K562 (cell line): ENCODE data around the gene THEMIS. TPM values are rescaled to one million over a fixed set of nuclear protein-coding genes. Genes with fewer than 3 reads are reported as not detected.

ENCODE experiments used
- ATAC-seq: fragments of 200-7000 bp; cut with Tn5 transposase; 3 replicates; pipeline ENCODE4 v1.9.1; 2020; ENCODE audit warnings: moderate library complexity
- BruUV-seq: library from RNA; stranded (reverse); fragments of 400-500 nt; replicated peaks from 2 replicates; lab custom pipeline; 2021; lab: Mats Ljungman, UMichigan
- CTCF ChIA-PET: fragments of 300-600 bp; formaldehyde crosslinking; extraction: SDS; loops from one replicate; lab custom pipeline; 2021; ENCODE audit warnings: low intra/inter-chr PET ratio; lab: Yijun Ruan, JAX
- POLR2A ChIA-PET: fragments of 300-600, 350-650 bp; sonication (Branson Sonifier 250); formaldehyde crosslinking; extraction: SDS; loops from one replicate; lab custom pipeline; 2021; ENCODE audit warnings: antibody characterized with exemption, inconsistent platforms; lab: Yijun Ruan, JAX
- DNase-seq, 4 experiments: peaks; one replicate each; pipeline versions ENCODE4 v3.0.0 to v3.0.0-alpha.2; 2011 to 2018; ENCODE audit warnings: low spot score in 3 of 4, mixed read lengths in 3 of 4; ENCODE audit errors: extremely low read depth in 1 of 4
- FAIRE-seq: peaks from 2 replicates; lab custom pipeline; 2011; peaks lifted over from hg19 to GRCh38; lab: Jason Lieb, UNC
- H2AFZ ChIP-seq: 2 replicates; pipeline ENCODE4 v1.6.0; 2011; ENCODE audit warnings: low read depth, low read length, control low read depth, inconsistent platforms
- H3K27ac ChIP-seq: fragments of 200-600 bp; 3 replicates; pipeline ENCODE4 v1.8.0; 2011; ENCODE audit warnings: low read depth, mild to moderate bottlenecking, control low read depth, inconsistent platforms, low read length, moderate library complexity, mixed read lengths; ENCODE audit errors: extremely low read depth
- H3K27me3 ChIP-seq, 2 experiments: fragments of 300-600 bp in 1 of 2; 2 replicates in 1 of 2; 3 replicates in 1 of 2; pipeline versions ENCODE4 v1.6.0 to v1.8.0; 2011; ENCODE audit warnings: inconsistent platforms in 2 of 2, low read length in 2 of 2, mild to moderate bottlenecking in 1 of 2, mixed read lengths in 1 of 2, moderate library complexity in 1 of 2; ENCODE audit not compliant: control insufficient read depth in 2 of 2, insufficient read depth in 2 of 2
- H3K36me3 ChIP-seq: fragments of 300-600 bp; 3 replicates; pipeline ENCODE4 v1.8.0; 2011; ENCODE audit warnings: mild to moderate bottlenecking, low read length, inconsistent platforms; ENCODE audit not compliant: control insufficient read depth, insufficient read depth
- H3K4me1 ChIP-seq, 2 experiments: fragments of 200-600 bp in 1 of 2; replicated peaks in 1 of 2; 2 replicates in 1 of 2; 3 replicates in 1 of 2; pipeline versions ENCODE4 v1.5.1 to v1.8.0; 2011; ENCODE audit warnings: inconsistent platforms in 2 of 2, low read length in 2 of 2, mild to moderate bottlenecking in 1 of 2, mixed read lengths in 1 of 2, moderate library complexity in 1 of 2; ENCODE audit not compliant: control insufficient read depth in 2 of 2, insufficient read depth in 2 of 2
- H3K4me2 ChIP-seq: 2 replicates; pipeline ENCODE4 v1.6.1; 2011; ENCODE audit warnings: low read length, control low read depth, inconsistent platforms, mixed read lengths; ENCODE audit not compliant: insufficient read depth
- H3K4me3 ChIP-seq: fragments of 200-600 bp; sonication (generic), shearing (Covaris generic); 2 replicates; pipeline ENCODE4 v1.5.1; 2016; ENCODE audit warnings: control low read depth, inconsistent platforms
- H3K79me2 ChIP-seq: fragments of 200-600 bp; 3 replicates; pipeline ENCODE4 v1.8.0; 2011; ENCODE audit warnings: low read length, inconsistent platforms; ENCODE audit not compliant: control insufficient read depth, insufficient read depth
- H3K9ac ChIP-seq, 2 experiments: 2 replicates each; pipeline versions ENCODE4 v1.6.0 to v1.6.1; 2011; ENCODE audit warnings: low read depth in 2 of 2, low read length in 2 of 2, control low read depth in 1 of 2, inconsistent platforms in 1 of 2, mild to moderate bottlenecking in 1 of 2, mixed read lengths in 1 of 2; ENCODE audit not compliant: insufficient read depth in 1 of 2
- H3K9me1 ChIP-seq: one replicate; pipeline ENCODE4 v1.6.0; 2011; ENCODE audit warnings: inconsistent platforms, mild to moderate bottlenecking, low read length, moderate library complexity; ENCODE audit not compliant: control insufficient read depth, insufficient read depth
- H3K9me3 ChIP-seq: replicated peaks from 2 replicates; pipeline ENCODE4 v1.5.1; 2011; ENCODE audit warnings: low read depth, low read length, inconsistent platforms; ENCODE audit not compliant: control insufficient read depth, insufficient read depth
- H4K20me1 ChIP-seq: replicated peaks from 2 replicates; pipeline ENCODE4 v1.6.1; 2011; ENCODE audit warnings: low read length, inconsistent platforms, mixed read lengths; ENCODE audit not compliant: control insufficient read depth, insufficient read depth
- HNRNPL ChIP-seq: fragments of 200-400 bp; formaldehyde crosslinking; IDR thresholded peaks from 2 replicates; pipeline ENCODE4 v1.6.1; 2017; ENCODE audit warnings: low read depth, mild to moderate bottlenecking, low read length
- NR4A1 ChIP-seq, 2 experiments: fragments of 250-450 bp in 1 of 2; fragments of 450-650 bp in 1 of 2; sonication (Bioruptor Pico) in 1 of 2; IDR thresholded peaks; 2 replicates each; pipeline versions ENCODE4 v1.4.0 to v1.6.1; 2016 to 2020; ENCODE audit warnings: mild to moderate bottlenecking in 2 of 2, missing compliant biosample characterization in 1 of 2, missing genetic modification characterization in 1 of 2, moderate library complexity in 1 of 2
- POLR2B ChIP-seq: fragments of 450-650 bp; IDR thresholded peaks from 2 replicates; pipeline ENCODE4 v1.6.1; 2018; ENCODE audit warnings: low read depth; ENCODE audit not compliant: partially characterized antibody
- POLR2H ChIP-seq: IDR thresholded peaks from 2 replicates; pipeline ENCODE4 v1.6.1; 2016; ENCODE audit warnings: missing genetic modification characterization, low read depth, mild to moderate bottlenecking, control low read depth, missing compliant biosample characterization, moderate library complexity
- RBM34 ChIP-seq: fragments of 200-400 bp; formaldehyde crosslinking; IDR thresholded peaks from 2 replicates; pipeline ENCODE4 v1.6.1; 2018; ENCODE audit warnings: low read length, borderline replicate concordance; ENCODE audit not compliant: insufficient read depth
- STAG1 ChIP-seq: sonication (generic); formaldehyde crosslinking; IDR thresholded peaks from 2 replicates; pipeline ENCODE4 v1.5.0; 2020; ENCODE audit warnings: missing genetic modification reagents, borderline replicate concordance
- TCF7L2 ChIP-seq: fragments of 150-350 bp; IDR thresholded peaks from 2 replicates; pipeline ENCODE4 v1.6.1; 2016; ENCODE audit warnings: low read depth, mild to moderate bottlenecking, low read length, moderate library complexity
- U2AF1 ChIP-seq: fragments of 200-400 bp; formaldehyde crosslinking; optimal IDR thresholded peaks from 2 replicates; pipeline ENCODE3; 2017; ENCODE audit warnings: mild to moderate bottlenecking, low read depth, low read length, moderate library complexity
- ZBTB17 ChIP-seq: fragments of 450-650 bp; formaldehyde crosslinking; IDR thresholded peaks from 2 replicates; pipeline ENCODE4 v1.4.0; 2020; ENCODE audit warnings: mild to moderate bottlenecking
- ZNF140 ChIP-seq: fragments of 250-450 bp; sonication (Bioruptor Pico); IDR thresholded peaks from 2 replicates; pipeline ENCODE4 v1.8.0; 2021; ENCODE audit warnings: moderate library complexity, mild to moderate bottlenecking, inconsistent platforms
- ZNF197 ChIP-seq: fragments of 200-800 bp; sonication (Bioruptor generic); IDR thresholded peaks from 2 replicates; pipeline ENCODE4 v1.6.1; 2016; ENCODE audit warnings: low read depth, missing genetic modification characterization, missing compliant biosample characterization
- ZNF316 ChIP-seq: fragments of 450-650 bp; IDR thresholded peaks from 2 replicates; pipeline ENCODE4 v1.6.1; 2016
- WGBS: fragments of 100-300 bp; shearing (Covaris generic); methylation state at CpG from one replicate; pipeline ENCODE4 v1.1.6; 2016; ENCODE audit warnings: low coverage, mixed read lengths; ENCODE audit not compliant: insufficient coverage; ENCODE audit errors: missing lambda C conversion rate; 5-methylcytosine and 5-hydroxymethylcytosine counted together
- in situ Hi-C: fragments of 300-500 bp; cut with MboI; formaldehyde crosslinking; loops from 4 replicates; pipeline ENCODE4 v1.15.0; 2018; ENCODE audit warnings: inconsistent platforms, mixed read lengths
- intact Hi-C: fragments of 100-400 bp; cut with micrococcal nuclease; formaldehyde crosslinking; loops from 2 replicates; pipeline ENCODE4 v1.14.2; 2022
- polyA plus RNA-seq, 8 experiments: library from polyadenylated mRNA; depleted of rRNA in 4 of 8; stranded (reverse) in 5 of 8; unstranded in 3 of 8; fragments of >200 nt; fragmentation: Nextera tagmentation in 2 of 8; fragmentation: Illumina TruSeq in 1 of 8; extraction: Ambion mirVana in 2 of 8; extraction: Trizol in 1 of 8; gene quantifications; 2 replicates each; pipeline versions ENCODE4 v1.2.1 to v1.2.3, GENCODE V29; 2011 to 2014; ENCODE audit warnings: inconsistent platforms in 1 of 8, missing spikeins in 1 of 8
- total RNA-seq, 7 experiments: library from RNA; depleted of rRNA in 6 of 7; stranded (reverse); fragments of >200 nt in 6 of 7; fragmentation: Illumina TruSeq in 2 of 7; extraction: Trizol in 2 of 7; gene quantifications; 2 replicates each; pipeline versions ENCODE4 v1.2.1 to v1.2.3, GENCODE V29; 2011 to 2021; ENCODE audit warnings: low replicate concordance in 1 of 7
- TF ChIP-seq, protein P1 (sequence below): sonication (generic); formaldehyde crosslinking; IDR thresholded peaks from 2 replicates; pipeline ENCODE4 v1.8.0; 2023; ENCODE audit warnings: mild to moderate bottlenecking, missing genetic modification reagents
- TF ChIP-seq, protein P2 (sequence below): IDR thresholded peaks from 2 replicates; pipeline ENCODE4 v1.6.1; 2016; ENCODE audit warnings: missing genetic modification characterization, missing compliant biosample characterization
- TF ChIP-seq, protein P3 (sequence below): sonication (generic); formaldehyde crosslinking; IDR thresholded peaks from 2 replicates; pipeline ENCODE4 v1.8.1; 2023; ENCODE audit warnings: mild to moderate bottlenecking, missing genetic modification reagents
- TF ChIP-seq, protein P4 (sequence below): sonication (generic); formaldehyde crosslinking; IDR thresholded peaks from 2 replicates; pipeline ENCODE4 v1.8.1; 2022; ENCODE audit warnings: missing genetic modification reagents

The THEMIS gene
- total and polyA plus RNA-seq, 9 of the 15 experiments (the other 6 are each of a cell fraction or from before 2014, with no cell fraction given): 0.09 TPM; not detected in 8

DNA sequence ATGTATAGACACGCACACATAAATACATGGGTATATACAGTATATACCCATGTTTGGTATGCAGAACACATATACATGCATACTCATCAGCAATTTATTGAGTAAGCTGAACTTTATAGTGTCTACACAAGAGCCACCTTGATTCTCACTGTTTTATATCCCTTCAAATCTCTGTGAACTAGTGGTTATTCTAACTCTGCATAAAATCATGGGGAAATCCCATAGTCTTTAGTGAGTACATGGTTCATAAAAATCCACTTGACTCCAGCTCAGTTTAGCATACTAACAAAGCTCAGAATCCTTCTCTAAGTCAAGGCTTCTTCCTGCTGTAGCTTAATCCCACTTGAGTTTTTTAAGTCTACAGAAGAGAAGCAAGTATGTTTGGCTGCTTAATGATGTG, 104.1 kb downstream of the THEMIS start (continued):
- TF ChIP-seq, protein P1, sequence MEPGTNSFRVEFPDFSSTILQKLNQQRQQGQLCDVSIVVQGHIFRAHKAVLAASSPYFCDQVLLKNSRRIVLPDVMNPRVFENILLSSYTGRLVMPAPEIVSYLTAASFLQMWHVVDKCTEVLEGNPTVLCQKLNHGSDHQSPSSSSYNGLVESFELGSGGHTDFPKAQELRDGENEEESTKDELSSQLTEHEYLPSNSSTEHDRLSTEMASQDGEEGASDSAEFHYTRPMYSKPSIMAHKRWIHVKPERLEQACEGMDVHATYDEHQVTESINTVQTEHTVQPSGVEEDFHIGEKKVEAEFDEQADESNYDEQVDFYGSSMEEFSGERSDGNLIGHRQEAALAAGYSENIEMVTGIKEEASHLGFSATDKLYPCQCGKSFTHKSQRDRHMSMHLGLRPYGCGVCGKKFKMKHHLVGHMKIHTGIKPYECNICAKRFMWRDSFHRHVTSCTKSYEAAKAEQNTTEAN (CRISPR knock-in tag): no peak
- TF ChIP-seq TCF7L2 (no peak), HNRNPL (no peak)
- TF ChIP-seq, protein P2, sequence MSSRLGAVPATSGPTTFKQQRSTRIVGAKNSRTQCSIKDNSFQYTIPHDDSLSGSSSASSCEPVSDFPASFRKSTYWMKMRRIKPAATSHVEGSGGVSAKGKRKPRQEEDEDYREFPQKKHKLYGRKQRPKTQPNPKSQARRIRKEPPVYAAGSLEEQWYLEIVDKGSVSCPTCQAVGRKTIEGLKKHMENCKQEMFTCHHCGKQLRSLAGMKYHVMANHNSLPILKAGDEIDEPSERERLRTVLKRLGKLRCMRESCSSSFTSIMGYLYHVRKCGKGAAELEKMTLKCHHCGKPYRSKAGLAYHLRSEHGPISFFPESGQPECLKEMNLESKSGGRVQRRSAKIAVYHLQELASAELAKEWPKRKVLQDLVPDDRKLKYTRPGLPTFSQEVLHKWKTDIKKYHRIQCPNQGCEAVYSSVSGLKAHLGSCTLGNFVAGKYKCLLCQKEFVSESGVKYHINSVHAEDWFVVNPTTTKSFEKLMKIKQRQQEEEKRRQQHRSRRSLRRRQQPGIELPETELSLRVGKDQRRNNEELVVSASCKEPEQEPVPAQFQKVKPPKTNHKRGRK (tag): no peak
- TF ChIP-seq, all 486 proteins: peak for 0

DNA sequence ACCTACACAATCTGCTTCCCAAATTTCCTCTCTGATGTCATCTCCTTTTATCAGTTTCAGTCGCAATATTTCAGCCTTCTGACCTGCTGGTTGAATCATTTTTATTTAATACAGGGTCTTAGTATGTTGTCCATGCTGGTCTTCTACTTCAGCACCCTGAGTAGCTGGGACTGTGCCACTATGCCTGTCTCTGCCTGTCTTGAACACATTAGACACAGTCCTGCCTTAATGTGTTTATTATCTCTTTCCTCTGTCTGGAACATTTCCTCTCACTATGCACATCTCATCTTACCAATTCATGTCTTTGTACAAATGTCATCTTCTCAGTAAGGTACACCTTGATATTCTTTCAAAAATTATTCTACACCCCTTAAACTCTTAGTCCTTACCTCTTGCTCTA, 106.5 kb downstream of the THEMIS start:
- 0% methylated on average over 1 of the region's 1 CpG for WGBS
- no peak overlapping the region for H3K27ac ChIP-seq
- H3K4me1 ChIP-seq: no peaks in the 10 kb centered on the region
- no peaks in the 10 kb centered on the region for H3K36me3 ChIP-seq
- FAIRE-seq: no peak
- POLR2A ChIA-PET: no interaction called here
- in situ Hi-C loops (no loop called here), intact Hi-C loops (no loop called here)
- no peak for ATAC-seq
- no peaks in the 10 kb centered on the region for H3K9me1 ChIP-seq
- no peaks in the 10 kb centered on the region for H3K27me3 ChIP-seq
- no peak overlapping the region for H3K4me3 ChIP-seq
- no peak for DNase-seq
- H3K9me3 ChIP-seq: no peaks in the 10 kb centered on the region
- no peaks in the 10 kb centered on the region for H3K79me2 ChIP-seq
- no peak overlapping the region for H2AFZ ChIP-seq
- H3K9ac ChIP-seq: no peak overlapping the region
- BruUV-seq: no TSS peak
- H4K20me1 ChIP-seq: no peaks in the 10 kb centered on the region
- CTCF ChIA-PET: no interaction called here
- no peak overlapping the region for H3K4me2 ChIP-seq
- TF ChIP-seq U2AF1 (no peak), ZNF316 (no peak), POLR2H (no peak), STAG1 (CRISPR knock-in tag) (no peak), ZBTB17 (CRISPR knock-in tag) (no peak), NR4A1 (CRISPR knock-in tag; IDR thresholded peaks at IDR 0.05) (no peak), NR4A1 (tag; IDR thresholded peaks at IDR 0.05) (no peak), RBM34 (no peak), ZNF197 (CRISPR knock-in tag) (no peak), ZNF140 (CRISPR knock-in tag) (no peak), POLR2B (no peak)
- TF ChIP-seq, protein P3, sequence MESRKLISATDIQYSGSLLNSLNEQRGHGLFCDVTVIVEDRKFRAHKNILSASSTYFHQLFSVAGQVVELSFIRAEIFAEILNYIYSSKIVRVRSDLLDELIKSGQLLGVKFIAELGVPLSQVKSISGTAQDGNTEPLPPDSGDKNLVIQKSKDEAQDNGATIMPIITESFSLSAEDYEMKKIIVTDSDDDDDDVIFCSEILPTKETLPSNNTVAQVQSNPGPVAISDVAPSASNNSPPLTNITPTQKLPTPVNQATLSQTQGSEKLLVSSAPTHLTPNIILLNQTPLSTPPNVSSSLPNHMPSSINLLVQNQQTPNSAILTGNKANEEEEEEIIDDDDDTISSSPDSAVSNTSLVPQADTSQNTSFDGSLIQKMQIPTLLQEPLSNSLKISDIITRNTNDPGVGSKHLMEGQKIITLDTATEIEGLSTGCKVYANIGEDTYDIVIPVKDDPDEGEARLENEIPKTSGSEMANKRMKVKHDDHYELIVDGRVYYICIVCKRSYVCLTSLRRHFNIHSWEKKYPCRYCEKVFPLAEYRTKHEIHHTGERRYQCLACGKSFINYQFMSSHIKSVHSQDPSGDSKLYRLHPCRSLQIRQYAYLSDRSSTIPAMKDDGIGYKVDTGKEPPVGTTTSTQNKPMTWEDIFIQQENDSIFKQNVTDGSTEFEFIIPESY (CRISPR knock-in tag): no peak
- TF ChIP-seq, protein P4, sequence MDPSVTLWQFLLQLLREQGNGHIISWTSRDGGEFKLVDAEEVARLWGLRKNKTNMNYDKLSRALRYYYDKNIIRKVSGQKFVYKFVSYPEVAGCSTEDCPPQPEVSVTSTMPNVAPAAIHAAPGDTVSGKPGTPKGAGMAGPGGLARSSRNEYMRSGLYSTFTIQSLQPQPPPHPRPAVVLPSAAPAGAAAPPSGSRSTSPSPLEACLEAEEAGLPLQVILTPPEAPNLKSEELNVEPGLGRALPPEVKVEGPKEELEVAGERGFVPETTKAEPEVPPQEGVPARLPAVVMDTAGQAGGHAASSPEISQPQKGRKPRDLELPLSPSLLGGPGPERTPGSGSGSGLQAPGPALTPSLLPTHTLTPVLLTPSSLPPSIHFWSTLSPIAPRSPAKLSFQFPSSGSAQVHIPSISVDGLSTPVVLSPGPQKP (CRISPR knock-in tag): no peak
